Heart right ventricle (tissue), 16 donors: Measurements from ENCODE around the gene AKAP9. TPM values are rescaled to one million over a fixed set of nuclear protein-coding genes. Genes with fewer than 3 reads are reported as not detected.

ENCODE experiments used
- ATAC-seq, 8 donors: fragments of 200-7000 bp; cut with Tn5 transposase; one replicate each; pipeline ENCODE4 v1.9.1; 2020; ENCODE audit warnings: mild to moderate bottlenecking in 8 of 8, moderate library complexity in 8 of 8, moderate number of reproducible peaks in 1 of 8
- DNase-seq, 2 donors: peaks; one replicate each; pipeline ENCODE4 v3.0.0-alpha.2; 2020
- H3K27ac ChIP-seq, 10 donors: fragments of 200-600 bp; sonication (generic) in 2 of 10; one replicate each; pipeline versions ENCODE4 v1.5.0 to v1.8.0; 2020 to 2022; ENCODE audit warnings: mild to moderate bottlenecking in 3 of 10
- H3K27me3 ChIP-seq, 7 donors: fragments of 200-600 bp; one replicate each; pipeline ENCODE4 v1.8.0; 2021 to 2022; ENCODE audit warnings: mild to moderate bottlenecking in 2 of 7
- H3K36me3 ChIP-seq, 9 donors: fragments of 200-600 bp; sonication (generic) in 1 of 9; one replicate each; pipeline versions ENCODE4 v1.5.0 to v1.8.0; 2020 to 2022; ENCODE audit warnings: mild to moderate bottlenecking in 2 of 9
- H3K4me1 ChIP-seq, 9 donors: fragments of 200-600 bp; sonication (generic) in 1 of 9; one replicate each; pipeline versions ENCODE4 v1.5.0 to v1.8.0; 2020 to 2022; ENCODE audit warnings: mild to moderate bottlenecking in 4 of 9
- H3K4me3 ChIP-seq, 10 donors: fragments of 200-600 bp; sonication (generic) in 2 of 10; one replicate each; pipeline versions ENCODE4 v1.5.0 to v1.8.0; 2020 to 2022; ENCODE audit warnings: mild to moderate bottlenecking in 7 of 10, moderate library complexity in 2 of 10
- H3K9me3 ChIP-seq, 11 donors: fragments of 200-600 bp in 10 of 11; sonication (generic) in 2 of 11; one replicate each; pipeline versions ENCODE4 v1.5.0 to v1.8.0; 2013 to 2022; ENCODE audit warnings: mild to moderate bottlenecking in 2 of 11, control low read depth in 1 of 11, moderate library complexity in 1 of 11
- WGBS, 2 donors: extraction: QIAGEN DNeasy Blood & Tissue Kit; methylation state at CpG; one replicate each; pipeline ENCODE4 v1.1.7; 2013; ENCODE audit warnings: inconsistent platforms in 1 of 2; 5-methylcytosine and 5-hydroxymethylcytosine counted together
- intact Hi-C, 10 donors: fragments of 100-400 bp; cut with DNase I; formaldehyde crosslinking; loops; one replicate each; pipeline versions ENCODE4 v1.11.1 to v1.14.2; 2022
- polyA plus RNA-seq, 2 donors: library from polyadenylated mRNA; stranded (reverse); fragments of 200-250 nt; gene quantifications; one replicate each; pipeline ENCODE4 v1.2.3, GENCODE V29; 2013
- total RNA-seq, 10 donors: library from RNA; stranded (reverse); fragmentation: NEBNext Ultra II Directional in 3 of 10; extraction: Animal tissue kit (Norgen Biotek cat#: 25700) in 3 of 10; gene quantifications; one replicate each; pipeline versions ENCODE4 v1.2.1 to v1.2.4, GENCODE V29; 2021 to 2023
- TF ChIP-seq, protein P1 (sequence below), 9 donors: fragments of 200-600 bp; sonication (generic) in 2 of 9; IDR thresholded peaks; one replicate each; pipeline versions ENCODE4 v1.5.0 to v1.8.0; 2021 to 2022; ENCODE audit warnings: antibody characterized with exemption in 9 of 9, mild to moderate bottlenecking in 5 of 9, moderate library complexity in 1 of 9
- donor health status: Arrhythmogenic right ventricular cardiomyopathy.
- donor health status: ischemic (EF 13 %, LVEDD 7.1; RV severe dilation, severe dysfunction).
- donor health status: healthy with polysubstance abuse.
- donor health status: DM: no; HTN: yes; CAD: no.
- donor health status: DM: no; HTN: no; CAD: no.
- donor health status: ischemic (EF 25% LVEDD 6.9; RV normal size, moderate dysfunction).
- donor health status: ischemic (EF 25% LVEDD 5.7; RV mildly dilated, moderate dysfunction).
- donor health status: healthy.
- donor health status: DM: yes; HTN: yes; CAD: no.
- donor health status: Ischemic cardiomyopathy.
- donor health status: ischemic (EF 35%, LVEDD 5.7; RV mildly dilated, moderate dysfunction).
- donor health status: nonischemic (EF 11% LVEDD 7.7; RV severe dilation, severe dysfunction).
- donor health status: DM: yes; HTN: yes; CAD: no.
- donor health status: PGD.
- donor health status: ischemic (EF 29% LVEDD 5.4; RV normal size, mild dysfunction).
- donor health status: nonischemic (EF 23%, LVEDD 6.1; RV moderate dilation, normal function).

AKAP9 gene
- total and polyA plus RNA-seq, 12 donors, result 5.9 to 62.3 (median 49.2) TPM

DNA sequence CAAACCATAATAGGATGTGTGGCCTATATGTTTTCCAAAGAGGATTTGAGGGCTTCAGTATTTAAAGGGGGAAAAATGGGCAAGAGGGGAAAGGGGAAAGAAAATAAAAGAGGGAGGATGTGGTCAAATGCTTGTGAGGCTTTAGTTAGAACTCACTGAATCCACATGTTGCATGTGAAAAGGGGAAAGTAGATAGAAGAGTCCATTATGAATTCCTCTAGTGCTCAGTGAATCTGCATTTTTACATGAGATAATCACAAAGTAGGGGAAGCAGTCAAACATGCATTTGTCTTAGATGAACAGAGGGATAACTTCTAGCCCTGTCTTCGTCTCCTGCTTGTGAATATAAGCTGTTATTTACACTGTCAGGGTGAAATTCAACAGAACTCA, 24.6 kb upstream of the AKAP9 start:
- Histone ChIP-seq H3K27me3 (peaks cover 0 to 3% (median 0%) of the 10 kb centered on the region in 7 donors), H3K4me1 (peaks cover 0 to 12% (median 0%) of the 10 kb centered on the region in 9 donors), H3K9me3 (no peaks in the 10 kb centered on the region), H3K27ac (no peak overlapping the region), H3K4me3 (no peak overlapping the region), H3K36me3 (no peaks in the 10 kb centered on the region)
- TF ChIP-seq, protein P1, sequence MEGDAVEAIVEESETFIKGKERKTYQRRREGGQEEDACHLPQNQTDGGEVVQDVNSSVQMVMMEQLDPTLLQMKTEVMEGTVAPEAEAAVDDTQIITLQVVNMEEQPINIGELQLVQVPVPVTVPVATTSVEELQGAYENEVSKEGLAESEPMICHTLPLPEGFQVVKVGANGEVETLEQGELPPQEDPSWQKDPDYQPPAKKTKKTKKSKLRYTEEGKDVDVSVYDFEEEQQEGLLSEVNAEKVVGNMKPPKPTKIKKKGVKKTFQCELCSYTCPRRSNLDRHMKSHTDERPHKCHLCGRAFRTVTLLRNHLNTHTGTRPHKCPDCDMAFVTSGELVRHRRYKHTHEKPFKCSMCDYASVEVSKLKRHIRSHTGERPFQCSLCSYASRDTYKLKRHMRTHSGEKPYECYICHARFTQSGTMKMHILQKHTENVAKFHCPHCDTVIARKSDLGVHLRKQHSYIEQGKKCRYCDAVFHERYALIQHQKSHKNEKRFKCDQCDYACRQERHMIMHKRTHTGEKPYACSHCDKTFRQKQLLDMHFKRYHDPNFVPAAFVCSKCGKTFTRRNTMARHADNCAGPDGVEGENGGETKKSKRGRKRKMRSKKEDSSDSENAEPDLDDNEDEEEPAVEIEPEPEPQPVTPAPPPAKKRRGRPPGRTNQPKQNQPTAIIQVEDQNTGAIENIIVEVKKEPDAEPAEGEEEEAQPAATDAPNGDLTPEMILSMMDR (IDR thresholded peaks at IDR 0.05), result no peak
- 70 to 91% methylated on average over 1 of the region's 1 CpG for WGBS, 2 donors
- intact Hi-C loops, result no loop called here
- no peak for ATAC-seq
- no peak for DNase-seq

DNA sequence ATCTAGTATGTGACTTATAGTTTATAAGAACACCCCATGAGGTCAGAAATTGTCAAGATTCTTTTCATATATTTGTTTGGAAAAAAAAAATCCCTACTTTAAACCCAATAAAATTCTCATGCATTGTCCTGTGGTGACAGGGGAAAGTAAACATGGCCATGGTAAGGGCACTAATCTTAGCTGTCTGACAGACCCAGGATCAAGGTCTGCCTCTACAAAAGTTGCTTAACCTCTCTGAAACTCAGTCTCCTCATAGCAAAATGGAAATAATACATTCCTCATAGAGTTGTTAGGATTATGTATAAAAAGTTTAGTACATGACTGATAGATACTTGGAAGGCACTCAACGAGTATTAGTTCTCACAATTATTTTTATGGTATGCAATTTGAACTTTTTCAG, 22.3 kb upstream of the AKAP9 start:
- Histone ChIP-seq H3K4me1 (no peaks in the 10 kb centered on the region), H3K27ac (no peak overlapping the region), H3K4me3 (no peak overlapping the region), H3K27me3 (peaks cover 0 to 3% (median 0%) of the 10 kb centered on the region in 7 donors), H3K36me3 (no peaks in the 10 kb centered on the region), H3K9me3 (no peaks in the 10 kb centered on the region)
- TF ChIP-seq, protein P1 (IDR thresholded peaks at IDR 0.05), result no peak
- intact Hi-C loops, result no loop called here
- DNase-seq (no peak), ATAC-seq (no peak)
- WGBS, 2 donors, result 65 to 91% methylated on average over 1 of the region's 1 CpG

DNA sequence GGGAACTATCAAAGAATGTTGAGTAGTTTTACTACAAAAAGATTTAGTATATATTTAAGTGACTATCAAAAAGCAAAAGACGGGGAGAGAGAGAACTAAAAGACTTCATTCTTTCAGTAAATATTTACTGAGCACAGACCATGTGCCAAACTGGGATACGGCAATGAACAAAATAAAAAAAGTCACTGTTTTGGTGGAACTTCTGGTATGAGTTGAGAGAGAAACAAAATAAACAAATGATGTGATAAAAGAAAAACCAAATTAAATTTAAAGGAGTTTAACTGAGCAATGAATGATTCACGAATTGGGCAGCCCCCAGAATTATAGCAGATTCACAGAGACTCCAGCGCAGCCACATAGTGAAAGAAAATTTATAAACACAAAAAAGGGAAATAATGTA, 17.8 kb upstream of the AKAP9 start:
- peaks cover 0 to 3% (median 0%) of the 10 kb centered on the region in 7 donors for H3K27me3 ChIP-seq
- no peaks in the 10 kb centered on the region for H3K9me3 ChIP-seq
- H3K27ac ChIP-seq, result no peak overlapping the region
- H3K4me3 ChIP-seq, result no peak overlapping the region
- intact Hi-C loops, result no loop called here
- ATAC-seq (no peak), DNase-seq (no peak)
- 74 to 83% methylated on average over 4 of the region's 4 CpGs for WGBS, 2 donors
- TF ChIP-seq, protein P1 (IDR thresholded peaks at IDR 0.05), result no peak
- H3K36me3 ChIP-seq, result no peaks in the 10 kb centered on the region
- no peaks in the 10 kb centered on the region for H3K4me1 ChIP-seq

DNA sequence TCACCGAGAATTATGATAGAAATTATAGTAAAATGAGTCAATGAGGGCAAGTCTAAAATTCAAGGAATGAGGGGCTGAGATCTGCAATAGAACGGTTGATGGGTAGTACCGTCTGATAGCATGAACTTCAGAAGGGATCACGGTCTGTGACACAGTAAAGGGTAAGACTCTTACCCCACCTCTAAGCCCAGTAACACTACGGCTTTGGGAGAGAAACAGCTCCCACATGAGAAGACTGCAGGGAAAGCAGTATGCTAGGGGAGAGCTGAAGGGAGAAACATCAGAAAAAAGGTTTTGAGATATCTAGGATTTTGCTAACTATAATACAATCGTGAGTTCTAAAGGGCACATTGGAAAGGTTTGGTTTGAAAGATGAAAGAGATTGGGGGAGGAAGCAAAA, 12.8 kb upstream of the AKAP9 start:
- DNase-seq (no peak), ATAC-seq (no peak)
- TF ChIP-seq, protein P1 (IDR thresholded peaks at IDR 0.05), result no peak
- H3K27ac ChIP-seq, result no peak overlapping the region
- no peaks in the 10 kb centered on the region for H3K9me3 ChIP-seq
- H3K27me3 ChIP-seq, result peaks cover 0 to 3% (median 0%) of the 10 kb centered on the region in 7 donors
- no peaks in the 10 kb centered on the region for H3K36me3 ChIP-seq
- H3K4me1 ChIP-seq, result no peaks in the 10 kb centered on the region
- H3K4me3 ChIP-seq, result no peak overlapping the region
- intact Hi-C loops, result no loop called here
- 80 to 88% methylated on average over 6 of the region's 6 CpGs for WGBS, 2 donors
